K562 (cell line): ENCODE measurements around the gene THAP2. TPM values are rescaled to one million over a fixed set of nuclear protein-coding genes. Genes with fewer than 3 reads are reported as not detected.

ENCODE experiments used
- ATAC-seq: fragments of 200-7000 bp; cut with Tn5 transposase; 3 replicates; pipeline ENCODE4 v1.9.1; 2020; ENCODE audit warnings: moderate library complexity
- BruUV-seq: library from RNA; stranded (reverse); fragments of 400-500 nt; replicated peaks from 2 replicates; lab custom pipeline; 2021; lab: Mats Ljungman, UMichigan
- CTCF ChIA-PET: fragments of 300-600 bp; formaldehyde crosslinking; extraction: SDS; loops from one replicate; lab custom pipeline; 2021; ENCODE audit warnings: low intra/inter-chr PET ratio; lab: Yijun Ruan, JAX
- POLR2A ChIA-PET: fragments of 300-600, 350-650 bp; sonication (Branson Sonifier 250); formaldehyde crosslinking; extraction: SDS; loops from one replicate; lab custom pipeline; 2021; ENCODE audit warnings: antibody characterized with exemption, inconsistent platforms; lab: Yijun Ruan, JAX
- DNase-seq, 4 experiments: peaks; one replicate each; pipeline versions ENCODE4 v3.0.0 to v3.0.0-alpha.2; 2011 to 2018; ENCODE audit warnings: low spot score in 3 of 4, mixed read lengths in 3 of 4; ENCODE audit errors: extremely low read depth in 1 of 4
- FAIRE-seq: peaks from 2 replicates; lab custom pipeline; 2011; peaks lifted over from hg19 to GRCh38; lab: Jason Lieb, UNC
- H2AFZ ChIP-seq: 2 replicates; pipeline ENCODE4 v1.6.0; 2011; ENCODE audit warnings: low read depth, low read length, control low read depth, inconsistent platforms
- H3K27ac ChIP-seq: fragments of 200-600 bp; 3 replicates; pipeline ENCODE4 v1.8.0; 2011; ENCODE audit warnings: low read depth, mild to moderate bottlenecking, control low read depth, inconsistent platforms, low read length, moderate library complexity, mixed read lengths; ENCODE audit errors: extremely low read depth
- H3K27me3 ChIP-seq, 2 experiments: fragments of 300-600 bp in 1 of 2; 2 replicates in 1 of 2; 3 replicates in 1 of 2; pipeline versions ENCODE4 v1.6.0 to v1.8.0; 2011; ENCODE audit warnings: inconsistent platforms in 2 of 2, low read length in 2 of 2, mild to moderate bottlenecking in 1 of 2, mixed read lengths in 1 of 2, moderate library complexity in 1 of 2; ENCODE audit not compliant: control insufficient read depth in 2 of 2, insufficient read depth in 2 of 2
- H3K36me3 ChIP-seq: fragments of 300-600 bp; 3 replicates; pipeline ENCODE4 v1.8.0; 2011; ENCODE audit warnings: mild to moderate bottlenecking, low read length, inconsistent platforms; ENCODE audit not compliant: control insufficient read depth, insufficient read depth
- H3K4me1 ChIP-seq, 2 experiments: fragments of 200-600 bp in 1 of 2; replicated peaks in 1 of 2; 2 replicates in 1 of 2; 3 replicates in 1 of 2; pipeline versions ENCODE4 v1.5.1 to v1.8.0; 2011; ENCODE audit warnings: inconsistent platforms in 2 of 2, low read length in 2 of 2, mild to moderate bottlenecking in 1 of 2, mixed read lengths in 1 of 2, moderate library complexity in 1 of 2; ENCODE audit not compliant: control insufficient read depth in 2 of 2, insufficient read depth in 2 of 2
- H3K4me2 ChIP-seq: 2 replicates; pipeline ENCODE4 v1.6.1; 2011; ENCODE audit warnings: low read length, control low read depth, inconsistent platforms, mixed read lengths; ENCODE audit not compliant: insufficient read depth
- H3K4me3 ChIP-seq: fragments of 200-600 bp; sonication (generic), shearing (Covaris generic); 2 replicates; pipeline ENCODE4 v1.5.1; 2016; ENCODE audit warnings: control low read depth, inconsistent platforms
- H3K79me2 ChIP-seq: fragments of 200-600 bp; 3 replicates; pipeline ENCODE4 v1.8.0; 2011; ENCODE audit warnings: low read length, inconsistent platforms; ENCODE audit not compliant: control insufficient read depth, insufficient read depth
- H3K9ac ChIP-seq, 2 experiments: 2 replicates each; pipeline versions ENCODE4 v1.6.0 to v1.6.1; 2011; ENCODE audit warnings: low read depth in 2 of 2, low read length in 2 of 2, control low read depth in 1 of 2, inconsistent platforms in 1 of 2, mild to moderate bottlenecking in 1 of 2, mixed read lengths in 1 of 2; ENCODE audit not compliant: insufficient read depth in 1 of 2
- H3K9me1 ChIP-seq: one replicate; pipeline ENCODE4 v1.6.0; 2011; ENCODE audit warnings: inconsistent platforms, mild to moderate bottlenecking, low read length, moderate library complexity; ENCODE audit not compliant: control insufficient read depth, insufficient read depth
- H3K9me3 ChIP-seq: replicated peaks from 2 replicates; pipeline ENCODE4 v1.5.1; 2011; ENCODE audit warnings: low read depth, low read length, inconsistent platforms; ENCODE audit not compliant: control insufficient read depth, insufficient read depth
- H4K20me1 ChIP-seq: replicated peaks from 2 replicates; pipeline ENCODE4 v1.6.1; 2011; ENCODE audit warnings: low read length, inconsistent platforms, mixed read lengths; ENCODE audit not compliant: control insufficient read depth, insufficient read depth
- ARID1B ChIP-seq: fragments of 450-650 bp; IDR thresholded peaks from 2 replicates; pipeline ENCODE4 v1.6.1; 2016; ENCODE audit warnings: antibody characterized with exemption, mild to moderate bottlenecking, inconsistent platforms
- CBFA2T3 ChIP-seq: fragments of 450-650 bp; IDR thresholded peaks from 2 replicates; pipeline ENCODE4 v1.6.1; 2017
- DPF2 ChIP-seq: fragments of 450-650 bp; IDR thresholded peaks from 2 replicates; pipeline ENCODE4 v1.6.1; 2016
- HDAC6 ChIP-seq: IDR thresholded peaks from 2 replicates; pipeline ENCODE4 v1.6.1; 2012; ENCODE audit warnings: low read depth, mild to moderate bottlenecking, control low read depth, inconsistent platforms, low read length, moderate library complexity
- HLTF ChIP-seq: fragments of 450-650 bp; IDR thresholded peaks from 2 replicates; pipeline ENCODE4 v1.6.1; 2016
- HMGN3 ChIP-seq: IDR thresholded peaks from 2 replicates; pipeline ENCODE4 v1.6.1; 2011; ENCODE audit warnings: borderline replicate concordance, low read depth, mild to moderate bottlenecking, mixed read lengths, low read length; ENCODE audit not compliant: insufficient read length; ENCODE audit errors: extremely low read depth
- MAFK ChIP-seq: IDR thresholded peaks from 2 replicates; pipeline ENCODE4 v1.6.1; 2011; ENCODE audit warnings: low read length, improper control_type of control experiment
- MCM5 ChIP-seq: fragments of 450-650 bp; IDR thresholded peaks from 2 replicates; pipeline ENCODE4 v1.6.1; 2016; ENCODE audit warnings: low read depth
- MTA2 ChIP-seq: fragments of 450-650 bp; IDR thresholded peaks from 2 replicates; pipeline ENCODE4 v1.6.1; 2016; ENCODE audit warnings: low read depth
- POU5F1 ChIP-seq: fragments of 150-350 bp; IDR thresholded peaks from 2 replicates; pipeline ENCODE4 v1.6.1; 2014; ENCODE audit warnings: borderline replicate concordance, low read length, low read depth, mild to moderate bottlenecking; ENCODE audit not compliant: partially characterized antibody
- PURB ChIP-seq: sonication (generic); formaldehyde crosslinking; IDR thresholded peaks from 2 replicates; pipeline ENCODE4 v1.9.0; 2021; ENCODE audit warnings: low read depth, mild to moderate bottlenecking, missing genetic modification reagents
- RBM34 ChIP-seq: fragments of 200-400 bp; formaldehyde crosslinking; IDR thresholded peaks from 2 replicates; pipeline ENCODE4 v1.6.1; 2018; ENCODE audit warnings: low read length, borderline replicate concordance; ENCODE audit not compliant: insufficient read depth
- RFX7 ChIP-seq: fragments of 250-450 bp; sonication (Bioruptor Pico); IDR thresholded peaks from 2 replicates; pipeline ENCODE4 v1.5.1; 2021; ENCODE audit warnings: mild to moderate bottlenecking
- RUNX1 ChIP-seq: sonication (generic); IDR thresholded peaks from 2 replicates; pipeline ENCODE4 v1.6.1; 2016; ENCODE audit warnings: antibody characterized with exemption, low read depth
- SMARCA4 ChIP-seq: fragments of 450-650 bp; IDR thresholded peaks from 2 replicates; pipeline ENCODE4 v1.6.1; 2016
- SOX6 ChIP-seq: fragments of 450-650 bp; IDR thresholded peaks from 2 replicates; pipeline ENCODE4 v1.6.1; 2014; ENCODE audit warnings: mild to moderate bottlenecking
- SP1 ChIP-seq: sonication (generic); formaldehyde crosslinking; IDR thresholded peaks from 2 replicates; pipeline ENCODE4 v1.8.1; 2022; ENCODE audit warnings: mild to moderate bottlenecking, missing genetic modification reagents
- TCF3 ChIP-seq: sonication (generic); formaldehyde crosslinking; IDR thresholded peaks from 2 replicates; pipeline ENCODE4 v1.4.0; 2020; ENCODE audit warnings: mild to moderate bottlenecking, missing genetic modification reagents
- TEAD4 ChIP-seq, 2 experiments: sonication (generic) in 1 of 2; formaldehyde crosslinking in 1 of 2; IDR thresholded peaks; 2 replicates each; pipeline versions ENCODE4 v1.6.1 to v1.8.0; 2012 to 2022; ENCODE audit warnings: borderline replicate concordance in 1 of 2, inconsistent platforms in 1 of 2, low read length in 1 of 2, mild to moderate bottlenecking in 1 of 2, missing genetic modification reagents in 1 of 2
- TRIM24 ChIP-seq, 2 experiments: fragments of 450-650 bp; IDR thresholded peaks; 2 replicates each; pipeline ENCODE4 v1.6.1; 2016
- ZNF668 ChIP-seq: fragments of 250-450 bp; sonication (Bioruptor Pico); IDR thresholded peaks from 2 replicates; pipeline ENCODE4 v1.8.0; 2022; ENCODE audit warnings: mild to moderate bottlenecking, inconsistent platforms
- WGBS: fragments of 100-300 bp; shearing (Covaris generic); methylation state at CpG from one replicate; pipeline ENCODE4 v1.1.6; 2016; ENCODE audit warnings: low coverage, mixed read lengths; ENCODE audit not compliant: insufficient coverage; ENCODE audit errors: missing lambda C conversion rate; 5-methylcytosine and 5-hydroxymethylcytosine counted together
- in situ Hi-C: fragments of 300-500 bp; cut with MboI; formaldehyde crosslinking; loops from 4 replicates; pipeline ENCODE4 v1.15.0; 2018; ENCODE audit warnings: inconsistent platforms, mixed read lengths
- intact Hi-C: fragments of 100-400 bp; cut with micrococcal nuclease; formaldehyde crosslinking; loops from 2 replicates; pipeline ENCODE4 v1.14.2; 2022
- polyA plus RNA-seq, 8 experiments: library from polyadenylated mRNA; depleted of rRNA in 4 of 8; stranded (reverse) in 5 of 8; unstranded in 3 of 8; fragments of >200 nt; fragmentation: Nextera tagmentation in 2 of 8; fragmentation: Illumina TruSeq in 1 of 8; extraction: Ambion mirVana in 2 of 8; extraction: Trizol in 1 of 8; gene quantifications; 2 replicates each; pipeline versions ENCODE4 v1.2.1 to v1.2.3, GENCODE V29; 2011 to 2014; ENCODE audit warnings: inconsistent platforms in 1 of 8, missing spikeins in 1 of 8
- total RNA-seq, 7 experiments: library from RNA; depleted of rRNA in 6 of 7; stranded (reverse); fragments of >200 nt in 6 of 7; fragmentation: Illumina TruSeq in 2 of 7; extraction: Trizol in 2 of 7; gene quantifications; 2 replicates each; pipeline versions ENCODE4 v1.2.1 to v1.2.3, GENCODE V29; 2011 to 2021; ENCODE audit warnings: low replicate concordance in 1 of 7
- TF ChIP-seq, protein P1 (sequence below): sonication (generic); formaldehyde crosslinking; IDR thresholded peaks from 2 replicates; pipeline ENCODE4 v1.8.0; 2022; ENCODE audit warnings: missing genetic modification reagents, mild to moderate bottlenecking, moderate library complexity, borderline replicate concordance
- TF ChIP-seq, protein P2 (sequence below): fragments of 450-650 bp; IDR thresholded peaks from 2 replicates; pipeline ENCODE4 v1.6.1; 2016; ENCODE audit warnings: borderline replicate concordance

The THAP2 gene
- total and polyA plus RNA-seq, 9 of the 15 experiments (the other 6 are each of a cell fraction or from before 2014, with no cell fraction given): 1.8 to 18.9 (median 7.3) TPM

- TF ChIP-seq RBM34: no peak
- no peak for TF ChIP-seq RUNX1
- no peak for TF ChIP-seq ZNF668 (CRISPR knock-in tag)
- no peak for TF ChIP-seq PURB (CRISPR knock-in tag)
- no peak for TF ChIP-seq MAFK
- no peak for TF ChIP-seq SP1 (CRISPR knock-in tag)
- no peak for TF ChIP-seq HDAC6
- no peak for TF ChIP-seq HLTF
- no peak for TF ChIP-seq MCM5
Observed at GRCh38 chr12:71625476-71625875, 38.6 kb upstream of the THAP2 start (continued).

DNA sequence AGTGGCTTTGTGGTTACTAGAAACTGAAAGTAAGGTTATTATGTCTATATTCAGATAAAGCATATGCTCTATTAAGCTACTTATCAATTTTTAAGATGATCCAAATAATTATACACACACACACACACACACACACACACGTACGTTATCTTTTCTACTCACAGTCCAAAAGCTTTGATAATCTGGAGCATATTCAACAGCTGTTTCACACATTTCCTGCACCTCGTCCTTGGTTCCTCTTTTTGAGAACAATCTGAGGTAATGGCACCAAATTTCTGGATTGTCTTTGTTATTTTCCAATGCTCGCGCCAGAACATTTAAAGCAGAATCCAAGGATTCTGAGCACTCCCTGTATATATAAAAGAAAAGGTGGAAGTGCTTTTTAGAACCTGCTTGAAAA is 38.0 kb upstream of the THAP2 start:
- FAIRE-seq: no peak
- BruUV-seq: no TSS peak
- in situ Hi-C loops: no loop called here
- TF ChIP-seq, protein P1, sequence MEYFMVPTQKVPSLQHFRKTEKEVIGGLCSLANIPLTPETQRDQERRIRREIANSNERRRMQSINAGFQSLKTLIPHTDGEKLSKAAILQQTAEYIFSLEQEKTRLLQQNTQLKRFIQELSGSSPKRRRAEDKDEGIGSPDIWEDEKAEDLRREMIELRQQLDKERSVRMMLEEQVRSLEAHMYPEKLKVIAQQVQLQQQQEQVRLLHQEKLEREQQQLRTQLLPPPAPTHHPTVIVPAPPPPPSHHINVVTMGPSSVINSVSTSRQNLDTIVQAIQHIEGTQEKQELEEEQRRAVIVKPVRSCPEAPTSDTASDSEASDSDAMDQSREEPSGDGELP (CRISPR knock-in tag): peak; percentile 45; the same call in 1 of the 2 replicates
- TF ChIP-seq MTA2: peak; percentile 30; the same call in 1 of the 2 replicates
- no peak for TF ChIP-seq HMGN3
- 0 out of 2 replicates have a peak, but pooled peaks have one; percentile 19 for TF ChIP-seq DPF2
- no peak for TF ChIP-seq RFX7 (CRISPR knock-in tag)
- peak; percentile 60; the same call in 1 of the 2 replicates for TF ChIP-seq CBFA2T3
- peak; percentile 73 for TF ChIP-seq ARID1B
- TF ChIP-seq TRIM24 (IDR thresholded peaks at IDR 0.05): peak in 1 of 2 experiments; percentile 18; a peak in 1 of 4 replicates
- TF ChIP-seq HDAC6: no peak
- peak; percentile 56 for TF ChIP-seq TCF3 (CRISPR knock-in tag)
- TF ChIP-seq SMARCA4: peak; percentile 48; the same call in 1 of the 2 replicates
- TF ChIP-seq POU5F1: no peak
- TF ChIP-seq SOX6: peak; percentile 43; the same call in 1 of the 2 replicates
- peak; percentile 64; the same call in 1 of the 2 replicates for TF ChIP-seq TEAD4 (IDR thresholded peaks at IDR 0.05; ENCODE audit: low read length)
- TF ChIP-seq TEAD4 (CRISPR knock-in tag; IDR thresholded peaks at IDR 0.05; ENCODE audit: borderline replicate concordance): no peak
- TF ChIP-seq, protein P2, sequence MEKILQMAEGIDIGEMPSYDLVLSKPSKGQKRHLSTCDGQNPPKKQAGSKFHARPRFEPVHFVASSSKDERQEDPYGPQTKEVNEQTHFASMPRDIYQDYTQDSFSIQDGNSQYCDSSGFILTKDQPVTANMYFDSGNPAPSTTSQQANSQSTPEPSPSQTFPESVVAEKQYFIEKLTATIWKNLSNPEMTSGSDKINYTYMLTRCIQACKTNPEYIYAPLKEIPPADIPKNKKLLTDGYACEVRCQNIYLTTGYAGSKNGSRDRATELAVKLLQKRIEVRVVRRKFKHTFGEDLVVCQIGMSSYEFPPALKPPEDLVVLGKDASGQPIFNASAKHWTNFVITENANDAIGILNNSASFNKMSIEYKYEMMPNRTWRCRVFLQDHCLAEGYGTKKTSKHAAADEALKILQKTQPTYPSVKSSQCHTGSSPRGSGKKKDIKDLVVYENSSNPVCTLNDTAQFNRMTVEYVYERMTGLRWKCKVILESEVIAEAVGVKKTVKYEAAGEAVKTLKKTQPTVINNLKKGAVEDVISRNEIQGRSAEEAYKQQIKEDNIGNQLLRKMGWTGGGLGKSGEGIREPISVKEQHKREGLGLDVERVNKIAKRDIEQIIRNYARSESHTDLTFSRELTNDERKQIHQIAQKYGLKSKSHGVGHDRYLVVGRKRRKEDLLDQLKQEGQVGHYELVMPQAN: no peak

More for the DNA sequence above, 38.0 kb upstream of the THAP2 start:
- Histone ChIP-seq H3K36me3 (peaks cover 99% of the 10 kb centered on the region), H3K27ac (no peak overlapping the region; the same call in 2 of the 3 replicates), H2AFZ (no peak overlapping the region), H3K4me3 (no peak overlapping the region), H3K27me3 (no peaks in the 10 kb centered on the region), H3K9me3 (no peaks in the 10 kb centered on the region), H3K4me1 (no peaks in the 10 kb centered on the region), H3K79me2 (no peaks in the 10 kb centered on the region), H3K9me1 (no peaks in the 10 kb centered on the region), H4K20me1 (no peaks in the 10 kb centered on the region), H3K9ac (no peak overlapping the region), H3K4me2 (no peak overlapping the region)
- ATAC-seq (no peak), DNase-seq (no peak)
- intact Hi-C loops: no loop called here
- WGBS: 58% methylated on average over 5 of the region's 5 CpGs
- ChIA-PET CTCF (no interaction called here), POLR2A (no interaction called here)
